Stimulated activated CD8-positive, alpha-beta memory T cell treated with anti-CD3 and anti-CD28 coated beads, Interleukin-7, amount 100 ng/mL, for 24 hours (primary cell): ENCODE data around the gene LY9.
"Not testable (repeated sequence)": the region's sequence is repeated elsewhere in the genome, so short reads cannot be mapped to it uniquely, and the experiment has no call there.

Experiments
- DNase-seq: peaks from one replicate; pipeline ENCODE4 v3.0.0-alpha.2; 2020; ENCODE audit warnings: low read depth

LY9 gene

DNA sequence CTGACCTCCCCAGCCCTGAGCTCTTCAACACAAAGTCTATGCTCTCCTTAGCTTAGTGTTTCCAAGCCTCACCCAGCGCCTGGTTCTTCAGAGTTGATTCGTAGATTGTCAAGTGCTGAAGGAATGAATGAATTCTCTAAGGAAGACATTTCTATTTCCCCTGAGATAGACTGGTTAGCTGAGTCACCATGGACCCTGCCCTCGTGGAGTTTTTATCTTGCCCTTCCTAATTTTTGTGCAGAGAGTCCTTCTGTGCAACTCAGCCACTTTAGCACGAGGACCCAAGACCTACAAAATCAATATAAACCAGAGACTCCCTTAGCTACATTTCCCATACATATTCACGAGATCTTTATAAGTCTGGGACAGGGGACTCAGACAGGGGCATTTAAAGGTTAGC, 69.4 kb downstream of the LY9 start:
- no peak for DNase-seq

DNA sequence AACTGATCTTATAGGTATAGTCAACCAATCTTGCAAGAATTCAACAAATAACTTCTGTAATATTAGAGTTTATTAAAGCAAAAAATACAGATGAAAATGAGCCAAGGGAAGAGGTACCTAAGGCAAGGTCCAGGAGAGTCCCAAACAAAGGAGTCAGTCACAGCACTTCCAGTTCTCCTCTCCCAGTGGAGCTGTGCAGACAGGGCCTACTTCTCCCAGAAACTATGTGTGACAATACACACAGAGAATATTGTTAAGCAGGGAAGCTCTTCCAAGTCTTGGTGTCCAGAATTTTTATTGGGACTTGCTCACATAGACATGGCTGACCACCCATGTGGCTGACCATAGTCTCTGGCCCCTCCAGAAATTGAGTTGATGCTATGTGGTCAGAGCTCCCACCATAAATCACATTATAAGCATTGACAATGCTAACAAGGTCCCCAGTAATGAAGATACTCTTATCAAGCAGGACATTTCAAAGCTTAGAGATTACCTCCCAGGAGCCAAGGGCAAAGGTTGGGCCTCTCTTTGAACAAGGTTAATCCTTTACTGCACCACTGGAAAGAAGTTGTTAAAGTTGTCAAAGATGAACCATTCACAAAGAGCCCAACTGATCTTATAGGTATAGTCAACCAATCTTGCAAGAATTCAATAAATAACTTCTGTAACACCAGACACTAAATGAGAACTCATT, 70.2 kb downstream of the LY9 start:
- no peak for DNase-seq

DNA sequence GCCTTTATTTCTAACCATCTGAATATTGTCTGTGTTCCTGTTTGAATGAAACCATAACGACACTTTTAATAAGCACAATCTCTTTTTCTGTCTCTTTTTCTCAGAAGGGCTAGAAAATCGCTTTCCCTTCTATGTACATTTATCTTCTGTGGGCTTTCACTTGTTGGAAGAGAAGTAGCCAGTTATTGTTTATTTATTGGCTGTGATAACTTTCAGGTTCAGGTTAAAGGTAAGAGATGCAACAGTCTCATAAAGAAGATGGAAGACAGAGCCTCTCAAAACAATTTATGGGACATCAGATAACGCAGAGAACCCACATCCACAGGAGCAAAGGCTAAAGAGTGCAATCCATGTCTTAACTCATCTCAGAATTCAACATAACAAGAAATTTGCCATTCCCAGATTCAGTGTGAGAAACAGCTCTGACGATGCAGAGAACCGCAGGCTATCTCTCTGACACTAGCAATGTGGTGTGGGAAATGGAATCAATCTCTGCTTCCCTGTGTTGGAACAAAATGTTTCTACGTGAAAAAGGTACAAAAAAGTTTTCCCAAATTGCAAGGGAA, 70.8 kb downstream of the LY9 start:
- no peak for DNase-seq

DNA sequence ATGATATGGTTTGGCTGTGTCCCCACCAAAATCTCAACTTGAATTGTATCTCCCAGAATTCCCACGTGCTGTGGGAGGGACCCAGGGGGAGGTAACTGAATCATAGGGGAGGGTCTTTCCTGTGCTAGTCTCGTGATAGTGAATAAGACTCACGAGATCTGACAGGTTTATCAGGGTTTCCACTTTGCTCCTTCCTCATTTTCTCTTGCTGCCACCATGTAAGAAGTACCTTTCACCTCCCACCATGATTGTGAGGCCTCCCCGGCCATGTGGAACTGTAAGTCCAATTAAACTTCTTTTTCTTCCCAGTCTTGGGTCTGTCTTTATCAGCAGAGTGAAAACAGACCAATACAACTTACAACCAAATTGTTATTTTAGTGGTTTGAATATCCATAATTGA, 71.7 kb downstream of the LY9 start:
- DNase-seq = not testable (repeated sequence)

DNA sequence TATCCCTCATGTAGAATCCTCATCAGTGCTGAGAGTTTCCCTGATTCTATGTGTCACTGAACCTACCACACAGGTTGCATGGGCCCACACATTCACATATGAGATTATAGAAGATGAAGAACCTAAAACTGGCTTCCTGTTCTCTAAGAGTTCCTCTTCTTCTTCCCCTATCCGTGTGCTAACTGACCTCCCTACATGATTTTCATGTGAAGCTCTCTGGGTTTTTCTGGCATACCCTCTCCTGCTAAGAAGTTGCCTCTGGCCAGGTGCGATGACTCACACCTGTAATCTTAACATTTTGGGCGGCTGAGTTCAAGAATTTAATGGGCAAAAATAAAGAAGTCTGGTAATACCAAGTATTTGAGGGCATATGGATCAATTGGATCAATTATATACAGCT, 72.2 kb downstream of the LY9 start:
- DNase-seq = no peak

DNA sequence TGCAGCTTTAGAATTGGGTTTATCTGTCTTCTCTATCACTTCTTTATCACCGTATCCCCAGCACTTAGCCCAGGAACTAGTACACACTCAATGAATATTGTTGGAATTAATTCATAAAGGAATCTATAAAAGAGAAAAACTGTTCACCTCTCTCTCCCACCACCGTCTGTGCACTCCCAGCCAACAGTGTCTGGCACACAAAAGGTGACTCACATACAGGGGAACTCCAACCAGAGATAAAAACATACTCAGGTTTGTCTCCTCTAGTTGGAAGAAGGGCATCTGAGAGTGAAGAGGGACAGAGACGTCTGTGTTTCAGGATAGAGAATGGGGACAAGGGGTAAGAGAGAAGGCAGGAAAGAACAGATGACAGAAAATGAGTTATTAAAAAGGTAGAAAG, 79.0 kb downstream of the LY9 start:
- DNase-seq = no peak

DNA sequence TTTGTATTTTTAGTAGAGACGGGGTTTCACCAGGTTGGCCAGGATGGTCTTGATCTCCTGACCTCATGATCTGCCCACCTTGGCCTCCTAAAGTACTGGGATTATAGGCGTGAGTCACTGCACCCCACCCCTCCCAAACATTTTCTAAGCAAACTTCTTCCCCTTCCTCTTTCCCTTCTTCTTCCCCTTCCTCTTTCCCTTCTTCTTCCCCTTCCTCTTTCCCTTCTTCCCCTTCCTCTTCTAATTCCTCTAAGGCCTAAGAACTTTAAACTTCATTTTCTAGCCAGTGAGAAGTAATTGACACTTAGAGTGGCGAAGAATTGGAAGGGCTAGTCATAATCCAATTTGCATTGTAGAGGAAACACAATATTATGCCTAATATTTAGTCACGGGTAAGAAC, 79.6 kb downstream of the LY9 start:
- DNase-seq = not testable (repeated sequence)

DNA sequence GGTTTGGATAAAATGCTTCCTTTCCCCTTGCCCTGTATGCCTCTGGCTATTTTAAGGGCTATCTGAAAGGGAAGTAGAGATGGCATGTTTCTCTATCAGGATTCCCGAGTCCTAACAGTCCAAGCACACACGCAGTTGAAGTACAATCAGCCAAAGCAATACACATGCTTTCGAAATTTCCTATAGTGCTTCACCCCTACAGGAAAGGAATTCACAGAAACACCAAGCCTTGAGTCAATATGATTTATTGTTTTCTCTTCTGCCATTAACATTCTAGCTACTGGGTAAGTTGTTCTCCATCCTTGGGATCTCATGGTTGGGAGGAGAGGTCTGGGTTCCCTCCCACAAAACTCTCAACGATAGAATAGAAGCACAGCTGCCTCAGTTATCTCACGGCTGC, 80.3 kb downstream of the LY9 start:
- no peak for DNase-seq

DNA sequence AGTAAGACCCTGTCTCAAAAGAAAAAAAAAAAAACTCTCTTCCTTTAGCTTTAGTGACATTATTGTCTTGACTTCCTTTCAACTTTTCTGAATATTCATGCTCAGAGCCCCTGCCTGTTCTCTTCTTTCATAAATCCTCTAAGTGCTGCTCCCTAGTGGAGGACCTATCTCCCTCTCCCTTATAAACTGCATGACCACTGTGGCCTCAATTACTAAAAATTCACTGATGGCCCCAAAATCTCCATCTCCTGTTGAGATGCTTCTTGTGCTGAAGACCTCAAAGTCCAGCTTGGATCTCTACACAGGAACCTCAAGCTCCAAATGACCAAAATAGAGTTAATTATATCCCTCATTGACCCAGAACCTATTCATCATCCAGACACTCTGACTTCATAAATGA, 81.2 kb downstream of the LY9 start:
- DNase-seq = no peak
